Neural cell (in vitro differentiated cells): ENCODE measurements around the gene C22orf23.

Source experiments
- CTCF ChIP-seq: fragments of 450-650 bp; IDR thresholded peaks from 2 replicates; pipeline ENCODE4 v1.5.1; 2014; ENCODE audit warnings: antibody characterized with exemption, mild to moderate bottlenecking, moderate library complexity; ENCODE audit not compliant: poor library complexity, severe bottlenecking
- EP300 ChIP-seq: fragments of 450-650 bp; conservative IDR thresholded peaks from 2 replicates; pipeline ENCODE4 v1.6.1; 2014; ENCODE audit warnings: antibody characterized with exemption, mild to moderate bottlenecking, moderate library complexity; ENCODE audit not compliant: poor library complexity, severe bottlenecking
- POLR2AphosphoS5 ChIP-seq: IDR thresholded peaks from 2 replicates; pipeline ENCODE4 v1.6.1; 2012
- RAD21 ChIP-seq: fragments of 450-650 bp; conservative IDR thresholded peaks from 2 replicates; pipeline ENCODE4 v1.6.1; 2014; ENCODE audit warnings: antibody characterized with exemption, mild to moderate bottlenecking, moderate library complexity
- REST ChIP-seq: IDR thresholded peaks from 2 replicates; pipeline ENCODE4 v1.6.1; 2012; ENCODE audit warnings: borderline replicate concordance
- TAF1 ChIP-seq: IDR thresholded peaks from 2 replicates; pipeline ENCODE4 v1.6.1; 2012; ENCODE audit warnings: low read depth

GRCh38 chr22:37989146-37990045 is 36.0 kb upstream of the C22orf23 start:
- TF ChIP-seq POLR2AphosphoS5 (no peak), CTCF (no peak), EP300 (no peak), TAF1 (no peak), RAD21 (no peak), REST (no peak)
